GM23248 (cell line): ENCODE data around the gene SPATS2. TPM values are rescaled to one million over a fixed set of nuclear protein-coding genes. Genes with fewer than 3 reads are reported as not detected.

ENCODE experiments used
- DNase-seq: peaks from one replicate; pipeline ENCODE4 v3.0.0-alpha.2; 2015
- H2AFZ ChIP-seq: fragments of 200-600 bp; sonication (generic); 2 replicates; pipeline ENCODE4 v1.6.1; 2016; ENCODE audit warnings: antibody characterized with exemption
- H3F3A ChIP-seq: fragments of 200-600 bp; sonication (generic); 2 replicates; pipeline ENCODE4 v1.6.1; 2016; ENCODE audit warnings: mild to moderate bottlenecking, antibody characterized with exemption, mixed run types; ENCODE audit not compliant: insufficient read depth
- H3K27ac ChIP-seq: fragments of 200-600 bp; sonication (generic); 2 replicates; pipeline ENCODE4 v1.5.1; 2016; ENCODE audit warnings: mild to moderate bottlenecking
- H3K27me3 ChIP-seq: fragments of 200-600 bp; sonication (generic); replicated peaks from 2 replicates; pipeline ENCODE4 v1.6.1; 2016; ENCODE audit warnings: mild to moderate bottlenecking; ENCODE audit not compliant: insufficient read depth
- H3K36me3 ChIP-seq: fragments of 200-600 bp; sonication (generic); 2 replicates; pipeline ENCODE4 v1.6.1; 2016; ENCODE audit warnings: low read depth, mild to moderate bottlenecking
- H3K4me1 ChIP-seq: fragments of 200-600 bp; sonication (generic); 2 replicates; pipeline ENCODE4 v1.6.1; 2016; ENCODE audit warnings: mild to moderate bottlenecking; ENCODE audit not compliant: insufficient read depth
- H3K4me2 ChIP-seq: fragments of 200-600 bp; sonication (generic); one replicate; pipeline ENCODE4 v1.6.1; 2016; ENCODE audit warnings: mild to moderate bottlenecking; ENCODE audit not compliant: unreplicated experiment
- H3K4me3 ChIP-seq: fragments of 200-600 bp; sonication (generic); 2 replicates; pipeline ENCODE4 v1.5.1; 2016; ENCODE audit warnings: mild to moderate bottlenecking
- H3K79me2 ChIP-seq: fragments of 200-600 bp; sonication (generic); 2 replicates; pipeline ENCODE4 v1.6.1; 2016; ENCODE audit warnings: mild to moderate bottlenecking; ENCODE audit not compliant: insufficient read depth
- H3K9ac ChIP-seq: fragments of 200-600 bp; sonication (generic); 2 replicates; pipeline ENCODE4 v1.6.1; 2016; ENCODE audit warnings: mild to moderate bottlenecking
- H3K9me2 ChIP-seq: fragments of 200-600 bp; sonication (generic); 2 replicates; pipeline ENCODE4 v1.6.1; 2016; ENCODE audit warnings: mixed run types, mild to moderate bottlenecking, moderate library complexity; ENCODE audit not compliant: insufficient read depth
- H3K9me3 ChIP-seq: fragments of 200-600 bp; sonication (generic); one replicate; pipeline ENCODE4 v1.6.1; 2017; ENCODE audit warnings: low read depth
- H4K20me1 ChIP-seq: fragments of 200-600 bp; sonication (generic); 2 replicates; pipeline ENCODE4 v1.6.0; 2016; ENCODE audit not compliant: insufficient read depth
- EZH2 ChIP-seq: fragments of 200-600 bp; sonication (generic); IDR thresholded peaks from 2 replicates; pipeline ENCODE4 v1.6.1; 2018; ENCODE audit warnings: antibody characterized with exemption, mild to moderate bottlenecking; ENCODE audit not compliant: insufficient read depth, poor library complexity, severe bottlenecking
- EZH2phosphoT487 ChIP-seq: fragments of 200-600 bp; sonication (generic); IDR thresholded peaks from 2 replicates; pipeline ENCODE4 v1.6.1; 2018; ENCODE audit warnings: antibody characterized with exemption, moderate library complexity, mild to moderate bottlenecking, low read depth; ENCODE audit not compliant: insufficient read depth
- WGBS, 2 experiments: methylation state at CpG; one replicate each; pipeline ENCODE4 v1.1.6; 2015 to 2017; ENCODE audit warnings: low lambda C conversion rate in 2 of 2, low coverage in 1 of 2; ENCODE audit errors: missing lambda C conversion rate in 2 of 2; 5-methylcytosine and 5-hydroxymethylcytosine counted together
- in situ Hi-C: fragments of 300-500 bp; cut with MboI; formaldehyde crosslinking; loops from 2 replicates; pipeline ENCODE4 v1.15.0; 2020
- polyA plus RNA-seq: library from polyadenylated mRNA; unstranded; fragments of >200 nt; fragmentation: Nextera tagmentation; extraction: Ambion mirVana; gene quantifications from 2 replicates; pipeline ENCODE4 v1.2.1, GENCODE V29; 2016
- total RNA-seq: library from RNA; depleted of rRNA; stranded (reverse); fragments of >200 nt; shearing (Covaris generic); gene quantifications from 2 replicates; pipeline ENCODE4 v1.2.3, GENCODE V29; 2014

SPATS2 gene
- total and polyA plus RNA-seq, 2 experiments from 2014 or later, result 22.3 to 25.0 TPM

DNA sequence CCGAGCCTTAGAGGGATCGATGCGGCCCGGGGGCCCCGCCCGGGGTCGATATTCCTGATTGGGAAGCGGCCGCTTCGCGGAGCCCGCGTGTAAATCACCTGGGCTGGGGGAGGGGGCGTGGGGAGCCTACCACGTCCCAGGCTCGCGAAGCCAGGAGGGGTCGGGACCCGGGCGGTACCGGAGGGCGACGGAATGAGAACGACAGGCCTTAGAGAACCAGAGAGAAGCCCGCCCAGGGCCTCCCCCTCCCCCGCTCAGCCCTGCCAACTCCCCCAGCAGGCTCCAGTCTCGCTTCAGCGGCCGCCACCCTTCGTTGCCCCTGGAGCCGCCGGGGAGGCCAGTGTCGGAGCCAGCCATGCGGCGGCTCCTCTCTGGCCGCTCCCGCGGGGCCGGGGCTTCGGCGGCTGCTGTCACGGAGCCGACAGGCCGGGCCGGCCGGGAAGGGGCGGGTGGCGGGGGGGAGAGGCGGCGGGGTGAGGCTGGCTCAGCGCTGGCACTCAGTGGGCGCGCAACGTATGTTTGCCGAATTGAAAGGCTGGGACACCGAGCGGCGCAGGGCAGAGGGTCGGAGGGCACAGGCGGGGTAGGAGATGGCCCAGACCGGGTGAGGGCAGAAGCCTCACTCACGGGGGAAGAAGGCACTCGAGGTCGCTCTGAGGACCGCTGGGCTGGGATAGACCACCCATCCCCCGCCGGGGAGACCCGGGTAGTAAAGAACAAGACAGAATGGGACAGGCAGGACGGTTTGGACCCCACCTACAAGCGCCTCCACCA is 22.0 kb upstream of the SPATS2 start:
- WGBS, 2 experiments, result 1 to 4% methylated on average over 50 to 63 of the region's 70 CpGs
- Histone ChIP-seq H3K9me2 (no peaks in the 10 kb centered on the region), H4K20me1 (no peaks in the 10 kb centered on the region), H3K27ac (no peak overlapping the region), H3K4me2 (peak overlapping the region; percentile 62), H3K9ac (no peak overlapping the region), H3K36me3 (no peaks in the 10 kb centered on the region), H2AFZ (peak overlapping the region; percentile 70; the same call in 1 of the 2 replicates), H3F3A (0 out of 2 replicates have a peak, but pooled peaks cover 4% of the 10 kb centered on the region), H3K4me3 (peak overlapping the region; percentile 37), H3K9me3 (no peaks in the 10 kb centered on the region), H3K79me2 (no peaks in the 10 kb centered on the region), H3K4me1 (peaks cover 20% of the 10 kb centered on the region), H3K27me3 (peaks cover 52% of the 10 kb centered on the region)
- peak; percentile 60 for DNase-seq
- in situ Hi-C loops, result no loop called here
- TF ChIP-seq EZH2 (no peak), EZH2phosphoT487 (peak; percentile 57; the same call in 1 of the 2 replicates)

DNA sequence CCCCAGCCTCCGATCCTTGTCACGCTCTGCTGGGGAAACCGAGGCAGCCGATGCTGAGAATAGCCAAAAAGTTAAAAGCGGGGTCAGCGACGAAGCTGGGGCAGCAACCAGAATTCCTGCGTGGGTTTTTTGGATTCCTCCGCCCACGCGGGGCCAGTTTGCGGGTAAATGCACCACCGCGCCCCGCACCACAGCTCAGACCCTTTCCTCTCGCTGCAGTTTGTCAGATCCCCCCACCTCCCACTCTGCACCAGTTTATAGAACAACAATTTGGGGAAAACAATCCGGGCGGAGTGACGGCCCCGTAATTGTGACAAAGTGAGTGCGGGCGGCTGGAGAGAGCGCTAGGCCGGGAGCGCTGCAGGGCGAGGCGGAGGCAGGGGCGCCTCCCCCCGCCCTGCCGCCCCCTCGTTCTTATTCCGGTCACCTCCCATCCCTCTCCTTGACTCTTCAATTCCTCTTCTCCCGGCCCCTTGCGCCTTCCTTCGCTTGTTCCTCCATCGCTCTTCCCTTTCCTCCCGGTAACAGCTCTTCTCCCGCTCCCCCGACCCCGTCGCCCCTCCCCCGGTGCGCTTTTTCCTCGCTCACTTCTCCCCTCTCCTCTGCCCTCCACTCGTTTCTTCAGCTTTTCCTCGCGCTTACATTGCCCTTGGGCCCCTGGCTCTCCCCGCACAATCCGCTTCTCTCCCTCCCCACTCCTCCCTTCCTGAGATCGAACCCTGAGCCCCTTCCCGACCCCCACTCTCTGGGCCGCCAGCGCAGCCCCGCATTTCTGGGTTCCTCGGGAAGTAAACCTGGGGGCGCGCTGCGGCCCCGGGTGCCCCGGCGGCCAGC is 21.2 kb upstream of the SPATS2 start:
- Histone ChIP-seq H3K9me2 (no peaks in the 10 kb centered on the region), H3K4me2 (peak overlapping the region; percentile 62), H4K20me1 (no peaks in the 10 kb centered on the region), H3K9ac (no peak overlapping the region), H3K36me3 (no peaks in the 10 kb centered on the region), H3K79me2 (no peaks in the 10 kb centered on the region), H3K4me1 (peaks cover 20% of the 10 kb centered on the region), H3K27ac (no peak overlapping the region), H2AFZ (peak overlapping the region; percentile 70), H3K4me3 (peak overlapping the region; percentile 37), H3K9me3 (no peaks in the 10 kb centered on the region), H3F3A (0 out of 2 replicates have a peak, but pooled peaks cover 4% of the 10 kb centered on the region), H3K27me3 (peaks cover 46% of the 10 kb centered on the region)
- in situ Hi-C loops, result no loop called here
- DNase-seq, result peak; percentile 33
- WGBS, 2 experiments, result 2 to 3% methylated on average over 25 to 61 of the region's 61 CpGs
- TF ChIP-seq EZH2 (peak; percentile 100), EZH2phosphoT487 (peak; percentile 70; the same call in 1 of the 2 replicates)

DNA sequence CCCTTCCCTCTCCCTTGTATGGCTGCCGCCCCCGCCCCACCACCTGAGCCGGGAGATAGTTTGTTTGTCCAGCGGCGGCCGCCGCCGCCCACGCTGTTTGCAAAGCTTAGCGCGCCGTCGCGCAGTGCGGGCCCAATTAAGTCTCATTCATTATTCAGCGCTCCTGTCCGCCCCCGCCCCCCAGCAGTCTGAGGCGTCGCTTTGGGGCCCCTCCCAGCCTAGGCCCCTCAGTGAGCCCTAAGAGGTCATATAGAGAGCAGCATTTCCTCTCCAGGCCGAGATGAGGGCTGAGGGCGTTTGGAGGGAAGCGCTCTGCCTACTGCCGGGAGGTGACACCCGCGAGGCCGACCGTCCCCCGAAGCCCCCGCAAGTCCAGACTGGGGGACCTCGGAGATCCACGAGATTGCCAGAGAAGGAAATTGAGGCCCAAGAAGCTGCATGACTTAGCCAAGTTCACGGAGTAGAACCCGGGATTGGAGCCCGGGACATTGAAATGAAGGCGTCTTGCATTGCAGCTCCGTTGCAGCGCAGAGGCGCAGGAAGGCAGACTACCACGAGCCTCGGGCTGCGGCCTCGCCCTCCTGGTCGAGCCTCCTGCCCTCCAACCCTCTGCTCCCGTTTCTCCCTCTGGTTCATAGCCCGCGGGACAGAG is 20.5 kb upstream of the SPATS2 start, which contains the start of gene DNAJC22:
DNAJC22 (plus strand) TSS at position 230 of the 652 bp plus-strand sequence. CDS start 1,985 bp downstream, outside the sequence.
- WGBS, 2 experiments, result 3 to 4% methylated on average over 27 to 47 of the region's 47 CpGs
- Histone ChIP-seq H4K20me1 (no peaks in the 10 kb centered on the region), H3F3A (0 out of 2 replicates have a peak, but pooled peaks cover 4% of the 10 kb centered on the region), H3K27me3 (peaks cover 41% of the 10 kb centered on the region), H3K4me1 (peaks cover 20% of the 10 kb centered on the region), H2AFZ (peak within 1 kb of the TSS; percentile 70), H3K4me3 (peak within 1 kb of the TSS; percentile 37), H3K9ac (no peak within 1 kb of the TSS), H3K9me3 (no peaks in the 10 kb centered on the region), H3K36me3 (no peaks in the 10 kb centered on the region), H3K79me2 (no peaks in the 10 kb centered on the region), H3K27ac (no peak within 1 kb of the TSS), H3K4me2 (peak within 1 kb of the TSS; percentile 62), H3K9me2 (no peaks in the 10 kb centered on the region)
- DNase-seq, result peak; percentile 60
- in situ Hi-C loops, result no loop called here
- TF ChIP-seq EZH2 (no peak), EZH2phosphoT487 (0 out of 2 replicates have a peak, but pooled peaks have one; percentile 46)
